Stomach smooth muscle (tissue), 2 donors: ENCODE data around the gene FBXL17.

Source experiments
- H3K27ac ChIP-seq: one replicate; pipeline ENCODE4 v1.7.0; 2013; ENCODE audit warnings: mild to moderate bottlenecking, low read length, inconsistent platforms
- H3K27me3 ChIP-seq, 2 donors: one replicate each; pipeline ENCODE4 v1.7.0; 2013; ENCODE audit warnings: low read length in 2 of 2; ENCODE audit not compliant: insufficient read depth in 2 of 2, control insufficient read depth in 1 of 2
- H3K36me3 ChIP-seq, 2 donors: one replicate each; pipeline ENCODE4 v1.7.0; 2013; ENCODE audit warnings: low read length in 2 of 2; ENCODE audit not compliant: control insufficient read depth in 2 of 2, insufficient read depth in 2 of 2
- H3K4me1 ChIP-seq: one replicate; pipeline ENCODE4 v1.7.0; 2013; ENCODE audit warnings: low read length; ENCODE audit not compliant: control insufficient read depth, insufficient read depth
- H3K4me3 ChIP-seq, 2 donors: one replicate each; pipeline ENCODE4 v1.7.0; 2013; ENCODE audit warnings: low read length in 2 of 2
- H3K9ac ChIP-seq, 2 donors: one replicate each; pipeline ENCODE4 v1.7.0; 2013; ENCODE audit warnings: low read length in 2 of 2, mild to moderate bottlenecking in 1 of 2
- H3K9me3 ChIP-seq, 2 donors: one replicate each; pipeline ENCODE4 v1.7.0; 2013; ENCODE audit warnings: low read length in 2 of 2; ENCODE audit not compliant: control insufficient read depth in 2 of 2
- donor health status: healthy.
- donor health status: Pancreatic carcinoma.

FBXL17 gene

DNA sequence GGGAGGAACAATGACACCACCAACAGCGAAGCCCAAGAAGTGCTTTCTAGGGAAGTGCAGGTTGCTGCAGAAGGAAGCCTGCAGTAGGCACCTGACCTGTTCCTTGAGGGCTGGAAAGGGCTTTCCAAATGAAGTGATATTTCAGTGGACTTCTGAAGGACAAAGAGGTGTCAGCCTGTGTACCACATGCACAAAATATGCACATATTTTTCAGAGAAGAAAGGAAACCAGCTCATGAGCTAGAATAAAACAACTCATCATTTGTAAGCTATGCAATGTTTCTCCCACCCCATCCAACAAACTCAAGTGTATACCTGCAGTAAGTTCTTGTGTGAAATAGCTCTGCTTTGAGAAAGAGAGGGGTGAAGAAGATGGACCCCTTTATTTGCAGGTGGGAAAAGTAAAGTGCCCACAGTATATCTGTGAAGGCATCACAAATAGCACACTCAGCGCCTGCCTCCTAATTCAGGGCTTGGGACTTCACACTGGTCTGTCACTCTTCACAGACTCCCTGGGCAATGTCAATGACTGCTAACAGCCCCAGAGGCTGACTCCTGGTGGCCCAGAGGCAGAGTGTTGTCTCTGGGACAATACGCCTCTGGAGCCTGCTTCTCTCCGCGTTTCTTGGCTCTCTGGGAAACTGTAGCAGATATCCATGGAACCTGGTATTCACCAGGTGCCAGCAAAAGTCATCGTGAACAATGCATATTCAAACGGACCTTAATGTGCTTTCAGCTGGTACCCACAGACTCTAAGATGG, 513.1 kb downstream of the FBXL17 start:
- Histone ChIP-seq H3K27ac (no peak overlapping the region), H3K27me3 (no peaks in the 10 kb centered on the region), H3K4me3 (no peak overlapping the region), H3K9me3 (no peaks in the 10 kb centered on the region), H3K4me1 (no peaks in the 10 kb centered on the region), H3K9ac (no peak overlapping the region), H3K36me3 (no peaks in the 10 kb centered on the region)

DNA sequence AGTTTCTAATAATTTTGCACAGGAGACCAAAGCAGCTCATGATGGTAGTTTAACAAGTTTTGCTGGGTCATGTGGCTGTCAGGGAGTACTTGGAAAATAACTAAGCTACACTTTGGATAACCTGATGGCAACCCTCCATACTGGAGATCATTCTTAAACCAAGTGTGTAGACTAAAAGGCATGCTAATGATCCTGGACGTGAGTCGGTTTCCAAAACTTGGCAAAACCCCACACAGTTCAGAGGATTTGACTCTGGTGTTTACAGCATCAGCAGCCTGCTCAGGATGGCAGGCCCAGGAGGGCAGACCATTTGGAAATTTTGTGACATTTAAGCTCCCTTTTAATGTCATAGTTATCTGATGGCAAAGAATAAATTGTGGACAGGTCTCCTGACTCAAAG, 514.6 kb downstream of the FBXL17 start:
- H3K9me3 ChIP-seq: no peaks in the 10 kb centered on the region
- H3K27me3 ChIP-seq: no peaks in the 10 kb centered on the region
- no peaks in the 10 kb centered on the region for H3K4me1 ChIP-seq
- H3K36me3 ChIP-seq: no peaks in the 10 kb centered on the region
- H3K27ac ChIP-seq: no peak overlapping the region
- H3K4me3 ChIP-seq: no peak overlapping the region
- H3K9ac ChIP-seq: no peak overlapping the region

DNA sequence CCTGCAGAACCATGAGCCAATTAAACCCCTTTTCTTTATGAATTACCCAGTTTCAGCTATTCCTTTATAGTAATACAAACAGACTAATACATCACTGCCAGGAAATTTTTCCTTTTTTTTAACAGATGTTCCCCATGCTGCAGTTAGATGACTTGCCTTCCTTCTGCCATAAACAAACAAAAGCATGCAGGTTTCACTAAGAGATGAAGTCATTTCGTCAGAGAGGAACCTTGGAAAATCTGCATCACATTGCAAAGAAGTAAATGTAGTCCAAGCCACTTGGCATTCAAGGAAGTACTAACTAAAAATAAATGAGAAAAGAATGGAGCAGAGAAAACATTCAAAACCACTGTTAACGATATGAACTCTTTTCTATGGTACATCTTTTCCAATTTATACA, 517.1 kb downstream of the FBXL17 start:
- H3K27ac ChIP-seq: no peak overlapping the region
- no peaks in the 10 kb centered on the region for H3K9me3 ChIP-seq
- no peak overlapping the region for H3K9ac ChIP-seq
- H3K4me3 ChIP-seq: no peak overlapping the region
- no peaks in the 10 kb centered on the region for H3K4me1 ChIP-seq
- no peaks in the 10 kb centered on the region for H3K27me3 ChIP-seq
- H3K36me3 ChIP-seq: peaks cover 0 to 2% of the 10 kb centered on the region in 2 donors

DNA sequence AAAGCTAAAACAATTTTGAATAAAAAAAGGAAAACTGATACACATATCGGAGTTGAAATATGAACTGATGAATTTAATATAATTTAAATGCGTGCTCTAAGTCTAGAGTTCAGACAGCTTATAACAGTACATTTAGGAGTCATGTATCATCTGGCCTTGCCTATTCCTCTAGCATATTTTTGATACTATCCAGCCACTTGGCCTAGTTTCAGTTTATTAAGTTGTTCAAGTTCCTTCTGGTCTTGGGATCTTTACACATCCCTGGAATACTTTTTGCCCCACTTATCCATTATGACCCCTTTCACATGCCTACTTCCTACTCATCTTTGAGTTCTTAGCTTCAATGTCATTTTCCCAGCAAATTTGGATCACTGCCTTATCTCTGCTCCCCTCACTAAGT, 518.8 kb downstream of the FBXL17 start:
- Histone ChIP-seq H3K9me3 (no peaks in the 10 kb centered on the region), H3K4me1 (no peaks in the 10 kb centered on the region), H3K27ac (no peak overlapping the region), H3K4me3 (no peak overlapping the region), H3K9ac (no peak overlapping the region), H3K36me3 (peaks cover 0 to 2% of the 10 kb centered on the region in 2 donors), H3K27me3 (no peaks in the 10 kb centered on the region)

DNA sequence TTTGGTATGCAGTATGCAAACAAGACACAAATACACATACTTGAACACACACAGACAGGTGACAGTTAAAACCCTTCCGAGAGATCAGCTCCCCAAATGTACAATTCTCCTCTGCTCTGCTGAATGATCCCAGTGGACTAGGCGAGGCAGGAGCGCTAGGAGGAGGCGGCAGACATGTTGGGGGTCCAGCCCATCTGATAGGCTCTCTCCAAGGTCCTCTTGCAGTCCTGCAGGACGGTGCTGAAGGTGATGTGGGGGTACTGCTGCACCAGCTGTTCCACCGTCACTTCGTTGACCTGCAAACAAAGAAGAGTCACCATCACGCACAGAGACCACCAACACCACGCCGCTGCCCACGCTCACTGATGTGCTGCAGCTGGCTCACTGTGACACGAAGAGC, 520.3 kb downstream of the FBXL17 start:
- Histone ChIP-seq H3K9ac (no peak overlapping the region), H3K4me1 (no peaks in the 10 kb centered on the region), H3K27me3 (no peaks in the 10 kb centered on the region), H3K9me3 (no peaks in the 10 kb centered on the region), H3K4me3 (no peak overlapping the region), H3K27ac (no peak overlapping the region), H3K36me3 (peaks cover 0 to 2% of the 10 kb centered on the region in 2 donors)

GRCh38 chr5:107860044-107860443, 521.9 kb downstream of the FBXL17 start:
- H3K9ac ChIP-seq: no peak overlapping the region
- H3K4me3 ChIP-seq: no peak overlapping the region
- no peaks in the 10 kb centered on the region for H3K9me3 ChIP-seq
- H3K27ac ChIP-seq: no peak overlapping the region
- no peaks in the 10 kb centered on the region for H3K27me3 ChIP-seq
- peaks cover 0 to 2% of the 10 kb centered on the region in 2 donors for H3K36me3 ChIP-seq
- no peaks in the 10 kb centered on the region for H3K4me1 ChIP-seq

DNA sequence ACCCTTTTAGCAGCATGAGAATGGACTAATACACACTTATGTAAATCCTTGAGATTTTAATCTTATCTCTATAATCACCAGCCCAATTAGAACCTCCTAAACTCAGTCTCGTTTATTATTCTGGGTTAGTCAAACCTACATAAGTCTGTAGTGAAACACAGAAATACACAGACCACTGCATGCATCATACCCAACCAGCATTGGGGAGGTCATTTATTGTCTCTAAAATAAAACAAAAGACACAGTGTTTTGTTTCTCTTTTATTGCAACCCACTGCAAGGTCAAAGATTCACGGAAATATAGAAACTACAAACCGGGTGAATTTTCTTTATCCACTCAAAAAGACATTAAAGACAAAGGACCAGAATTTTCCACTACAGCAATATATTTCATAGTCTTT, 523.1 kb downstream of the FBXL17 start:
- no peak overlapping the region for H3K9ac ChIP-seq
- H3K36me3 ChIP-seq: peaks cover 0 to 2% of the 10 kb centered on the region in 2 donors
- H3K4me3 ChIP-seq: no peak overlapping the region

DNA sequence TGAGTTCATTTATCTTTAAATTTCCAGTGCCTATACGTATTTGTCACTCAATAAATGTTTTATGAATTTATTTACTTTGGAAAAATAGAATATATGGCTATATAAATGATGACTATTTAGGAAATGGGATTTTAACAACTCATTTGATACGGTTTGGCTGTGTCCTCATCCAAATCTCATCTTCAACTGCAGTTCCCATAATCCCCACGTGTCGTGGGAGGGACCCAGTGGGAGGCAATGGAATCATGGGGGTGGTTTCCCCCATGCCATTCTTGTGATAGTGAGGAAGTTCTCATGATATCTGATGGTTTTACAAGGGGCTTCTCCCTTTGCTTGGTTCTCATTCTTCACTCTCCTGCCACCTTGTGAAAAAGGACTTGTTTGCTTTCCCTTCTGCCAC, 523.6 kb downstream of the FBXL17 start:
- peaks cover 0 to 2% of the 10 kb centered on the region in 2 donors for H3K36me3 ChIP-seq
- H3K27me3 ChIP-seq: no peaks in the 10 kb centered on the region
- H3K9ac ChIP-seq: no peak overlapping the region
- H3K9me3 ChIP-seq: no peaks in the 10 kb centered on the region
- no peak overlapping the region for H3K27ac ChIP-seq
- no peaks in the 10 kb centered on the region for H3K4me1 ChIP-seq
- no peak overlapping the region for H3K4me3 ChIP-seq

More for the DNA sequence above, 523.1 kb downstream of the FBXL17 start:
- Histone ChIP-seq H3K27ac (no peak overlapping the region), H3K27me3 (no peaks in the 10 kb centered on the region), H3K4me1 (no peaks in the 10 kb centered on the region), H3K9me3 (no peaks in the 10 kb centered on the region)

DNA sequence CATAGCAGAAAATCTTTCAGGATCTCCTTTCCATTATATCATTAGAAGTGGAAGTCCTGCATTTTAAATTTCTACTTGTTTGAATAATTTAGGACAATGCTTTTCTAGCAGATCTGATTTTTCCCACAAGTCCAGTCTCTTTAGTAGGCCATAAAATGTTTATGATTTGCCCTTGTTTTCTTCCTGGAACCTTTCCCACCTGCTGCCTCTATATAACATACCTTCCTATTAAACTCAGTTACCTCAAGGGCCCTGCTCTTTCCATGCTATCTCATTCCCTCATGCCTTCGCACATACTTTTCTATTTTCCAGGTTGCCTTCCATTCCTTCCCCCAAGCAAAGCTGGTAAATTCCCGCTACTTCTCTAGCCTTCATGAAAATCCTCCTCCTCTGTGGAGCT, 524.1 kb downstream of the FBXL17 start:
- H3K4me3 ChIP-seq: no peak overlapping the region
- no peak overlapping the region for H3K27ac ChIP-seq
- no peak overlapping the region for H3K9ac ChIP-seq
- H3K4me1 ChIP-seq: no peaks in the 10 kb centered on the region
- H3K27me3 ChIP-seq: no peaks in the 10 kb centered on the region
- peaks cover 0 to 2% of the 10 kb centered on the region in 2 donors for H3K36me3 ChIP-seq
- H3K9me3 ChIP-seq: no peaks in the 10 kb centered on the region

DNA sequence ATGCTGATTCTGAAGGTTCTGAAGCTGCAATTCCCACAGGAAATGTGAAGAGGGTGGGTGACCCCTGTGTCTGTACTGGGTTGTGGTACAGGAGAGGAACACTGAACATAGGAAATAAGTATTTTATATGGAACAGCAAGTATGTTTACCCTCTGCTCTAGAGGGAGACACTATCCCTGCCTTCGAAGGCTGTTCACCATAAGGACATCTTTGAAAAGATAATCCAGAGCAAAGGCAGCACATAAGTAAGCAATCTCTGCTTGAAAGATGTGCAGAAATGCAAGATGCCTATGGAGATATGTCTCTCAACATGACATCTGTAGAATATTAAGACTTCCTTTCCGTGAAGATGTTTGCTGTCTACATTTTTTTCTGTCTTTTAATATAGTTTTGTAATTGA, 526.7 kb downstream of the FBXL17 start:
- H3K36me3 ChIP-seq: no peaks in the 10 kb centered on the region
- no peak overlapping the region for H3K27ac ChIP-seq
- H3K9me3 ChIP-seq: no peaks in the 10 kb centered on the region

DNA sequence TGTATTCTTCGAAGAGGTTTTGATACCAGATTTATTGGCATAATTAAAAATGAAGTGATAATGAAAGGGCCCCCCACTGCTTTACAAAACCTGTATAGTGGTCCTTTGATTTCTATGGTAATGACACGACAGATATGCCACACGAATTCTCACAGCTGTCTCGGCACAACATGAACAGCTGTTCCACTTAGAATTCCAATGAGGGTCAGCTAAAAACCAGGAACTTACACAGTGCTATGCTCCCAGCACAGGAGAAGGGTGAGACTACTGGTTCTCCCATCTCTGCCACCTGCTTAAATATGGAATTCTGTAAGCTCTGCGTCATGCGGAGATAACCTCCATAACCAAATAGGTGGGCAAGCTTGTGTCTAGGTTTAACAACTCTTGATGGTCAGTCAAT, 528.2 kb downstream of the FBXL17 start:
- Histone ChIP-seq H3K27me3 (no peaks in the 10 kb centered on the region), H3K4me1 (no peaks in the 10 kb centered on the region), H3K9me3 (peaks cover 0 to 3% of the 10 kb centered on the region in 2 donors), H3K9ac (no peak overlapping the region), H3K4me3 (no peak overlapping the region), H3K27ac (no peak overlapping the region), H3K36me3 (no peaks in the 10 kb centered on the region)

More for the DNA sequence above, 526.7 kb downstream of the FBXL17 start:
- Histone ChIP-seq H3K4me3 (no peak overlapping the region), H3K9ac (no peak overlapping the region), H3K27me3 (no peaks in the 10 kb centered on the region), H3K4me1 (no peaks in the 10 kb centered on the region)
